OCI-LY3 (cell line): ENCODE data around the gene LRRC8D.
A peak's percentile ranks its signal among the peaks of the same experiment; 100 is the strongest.

ENCODE experiments used
- H2AFZ ChIP-seq: fragments of 200-600, 300-600 bp; shearing (Covaris generic); 2 replicates; pipeline ENCODE4 v1.6.0; 2014; ENCODE audit warnings: antibody characterized with exemption, low read depth, low read length
- H3K27ac ChIP-seq: fragments of 200-600, 300-600 bp; sonication (generic); 2 replicates; pipeline ENCODE4 v1.5.1; 2014; ENCODE audit warnings: mild to moderate bottlenecking, low read length, moderate library complexity, mixed read lengths
- H3K27me3 ChIP-seq: fragments of 200-600, 300-600 bp; sonication (generic); 2 replicates; pipeline ENCODE4 v1.6.1; 2014; ENCODE audit warnings: low read depth, low read length, mixed read lengths
- H3K36me3 ChIP-seq: fragments of 200-600, 300-600 bp; sonication (generic); replicated peaks from 2 replicates; pipeline ENCODE3; 2014; ENCODE audit warnings: low read depth, low read length, mixed read lengths
- H3K4me1 ChIP-seq: fragments of 300-600, 200-600 bp; sonication (generic); 2 replicates; pipeline ENCODE4 v1.6.1; 2014; ENCODE audit warnings: low read length, mixed read lengths
- H3K4me2 ChIP-seq: fragments of 200-600, 300-600 bp; sonication (generic); 2 replicates; pipeline ENCODE4 v1.6.1; 2014; ENCODE audit warnings: low read length, mixed read lengths
- H3K4me3 ChIP-seq: fragments of 300-600, 200-600 bp; sonication (generic); 2 replicates; pipeline ENCODE4 v1.5.1; 2014; ENCODE audit warnings: antibody characterized with exemption, mild to moderate bottlenecking, low read length, moderate library complexity
- H3K79me2 ChIP-seq: fragments of 300-600, 200-600 bp; shearing (Covaris generic); 2 replicates; pipeline ENCODE4 v1.6.1; 2014; ENCODE audit warnings: mild to moderate bottlenecking, low read length, mixed read lengths
- H3K9ac ChIP-seq: fragments of 300-600, 200-600 bp; shearing (Covaris generic); 2 replicates; pipeline ENCODE4 v1.6.0; 2014; ENCODE audit warnings: mild to moderate bottlenecking, low read length, moderate library complexity
- H3K9me3 ChIP-seq: fragments of 200-600, 300-600 bp; shearing (Covaris generic); 2 replicates; pipeline ENCODE4 v1.6.1; 2014; ENCODE audit warnings: low read length, mixed read lengths; ENCODE audit not compliant: insufficient read depth
- H4K20me1 ChIP-seq: fragments of 200-600, 300-600 bp; sonication (generic); 2 replicates; pipeline ENCODE4 v1.6.1; 2016; ENCODE audit warnings: low read length, mixed read lengths; ENCODE audit not compliant: insufficient read depth
- EZH2phosphoT487 ChIP-seq: fragments of 200-600 bp; shearing (Covaris generic); IDR thresholded peaks from 2 replicates; pipeline ENCODE4 v1.6.1; 2018; ENCODE audit warnings: antibody characterized with exemption, mixed run types, low read depth
- TF ChIP-seq, protein P1 (sequence below): fragments of 200-600, 300-600 bp; sonication (generic); IDR thresholded peaks from 2 replicates; pipeline ENCODE4 v1.5.1; 2014; ENCODE audit warnings: antibody characterized with exemption, low read length, low read depth

LRRC8D gene

GRCh38 chr1:89949991-89950624 is 129.3 kb downstream of the LRRC8D start:
- no peak overlapping the region for H3K9ac ChIP-seq
- no peak overlapping the region for H2AFZ ChIP-seq
- no peak overlapping the region for H3K27ac ChIP-seq
- no peaks in the 10 kb centered on the region for H3K9me3 ChIP-seq
- H3K79me2 ChIP-seq, result no peaks in the 10 kb centered on the region
- H3K4me2 ChIP-seq, result peak overlapping the region; percentile 14; the same call in 1 of the 2 replicates
- no peaks in the 10 kb centered on the region for H4K20me1 ChIP-seq
- H3K4me3 ChIP-seq, result no peak overlapping the region
- TF ChIP-seq, protein P1, sequence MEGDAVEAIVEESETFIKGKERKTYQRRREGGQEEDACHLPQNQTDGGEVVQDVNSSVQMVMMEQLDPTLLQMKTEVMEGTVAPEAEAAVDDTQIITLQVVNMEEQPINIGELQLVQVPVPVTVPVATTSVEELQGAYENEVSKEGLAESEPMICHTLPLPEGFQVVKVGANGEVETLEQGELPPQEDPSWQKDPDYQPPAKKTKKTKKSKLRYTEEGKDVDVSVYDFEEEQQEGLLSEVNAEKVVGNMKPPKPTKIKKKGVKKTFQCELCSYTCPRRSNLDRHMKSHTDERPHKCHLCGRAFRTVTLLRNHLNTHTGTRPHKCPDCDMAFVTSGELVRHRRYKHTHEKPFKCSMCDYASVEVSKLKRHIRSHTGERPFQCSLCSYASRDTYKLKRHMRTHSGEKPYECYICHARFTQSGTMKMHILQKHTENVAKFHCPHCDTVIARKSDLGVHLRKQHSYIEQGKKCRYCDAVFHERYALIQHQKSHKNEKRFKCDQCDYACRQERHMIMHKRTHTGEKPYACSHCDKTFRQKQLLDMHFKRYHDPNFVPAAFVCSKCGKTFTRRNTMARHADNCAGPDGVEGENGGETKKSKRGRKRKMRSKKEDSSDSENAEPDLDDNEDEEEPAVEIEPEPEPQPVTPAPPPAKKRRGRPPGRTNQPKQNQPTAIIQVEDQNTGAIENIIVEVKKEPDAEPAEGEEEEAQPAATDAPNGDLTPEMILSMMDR, result no peak
- TF ChIP-seq EZH2phosphoT487, result no peak
- H3K4me1 ChIP-seq, result peaks cover 57% of the 10 kb centered on the region
- no peaks in the 10 kb centered on the region for H3K27me3 ChIP-seq
- H3K36me3 ChIP-seq, result no peaks in the 10 kb centered on the region

- no peaks in the 10 kb centered on the region for H3K79me2 ChIP-seq
- H3K9me3 ChIP-seq, result no peaks in the 10 kb centered on the region
- no peaks in the 10 kb centered on the region for H3K36me3 ChIP-seq
- no peak overlapping the region for H2AFZ ChIP-seq
- H3K4me3 ChIP-seq, result no peak overlapping the region
- H3K4me1 ChIP-seq, result peaks cover 52% of the 10 kb centered on the region
- no peak overlapping the region for H3K9ac ChIP-seq
- no peak overlapping the region for H3K27ac ChIP-seq
- TF ChIP-seq EZH2phosphoT487, result no peak
- TF ChIP-seq, protein P1, result no peak
- H3K27me3 ChIP-seq, result no peaks in the 10 kb centered on the region
- H3K4me2 ChIP-seq, result 0 out of 2 replicates have a peak overlapping the region, but pooled peaks have one; percentile 14
- no peaks in the 10 kb centered on the region for H4K20me1 ChIP-seq
Observed at GRCh38 chr1:89950703-89951102, 129.9 kb downstream of the LRRC8D start.

DNA sequence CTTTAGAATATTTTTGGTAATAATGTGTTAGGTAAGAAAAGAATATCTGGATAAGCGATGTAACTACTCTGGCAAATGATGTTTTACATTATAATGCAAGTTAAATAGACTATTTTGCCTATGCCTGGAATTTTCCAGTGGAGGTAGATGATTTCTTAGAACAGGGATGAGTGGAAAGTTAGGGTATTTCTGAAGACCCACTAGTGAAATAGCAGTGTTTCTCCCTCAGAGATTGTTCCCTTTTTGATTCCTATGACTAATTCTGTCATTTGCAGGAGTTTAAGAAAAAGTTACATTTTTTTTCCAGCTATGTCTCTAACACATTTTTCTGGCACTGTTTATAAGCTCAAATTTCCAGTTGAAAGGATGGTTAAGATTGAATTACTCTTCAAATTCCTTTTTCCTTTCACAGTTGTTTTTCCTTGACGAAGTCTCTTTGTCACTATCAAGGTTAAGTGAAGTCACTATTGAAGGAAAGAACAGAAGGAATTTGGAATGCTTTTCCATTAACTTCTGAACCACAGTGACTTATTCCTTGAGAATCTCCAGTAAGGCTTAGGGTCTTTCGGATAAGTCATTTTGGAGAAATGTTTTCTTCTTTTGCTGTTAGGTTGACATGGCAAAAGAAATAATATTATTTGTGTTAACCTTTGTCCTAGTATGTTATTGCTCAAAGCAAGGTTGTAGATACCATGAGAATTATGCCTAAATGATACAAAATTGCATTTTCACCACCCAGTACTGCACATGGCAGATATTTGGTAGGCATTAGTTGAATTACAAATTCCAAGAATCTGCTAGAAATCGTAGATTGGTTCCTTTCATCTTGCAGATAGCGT is 131.2 kb downstream of the LRRC8D start:
- Histone ChIP-seq H3K9me3 (no peaks in the 10 kb centered on the region), H3K9ac (no peak overlapping the region), H4K20me1 (no peaks in the 10 kb centered on the region), H3K27ac (peak overlapping the region; percentile 49), H3K36me3 (no peaks in the 10 kb centered on the region), H3K4me1 (peaks cover 39% of the 10 kb centered on the region), H3K4me2 (peak overlapping the region; percentile 27), H3K27me3 (no peaks in the 10 kb centered on the region), H3K79me2 (no peaks in the 10 kb centered on the region), H3K4me3 (no peak overlapping the region), H2AFZ (no peak overlapping the region; the same call in 1 of the 2 replicates)
- TF ChIP-seq EZH2phosphoT487, result no peak
- TF ChIP-seq, protein P1, result no peak

DNA sequence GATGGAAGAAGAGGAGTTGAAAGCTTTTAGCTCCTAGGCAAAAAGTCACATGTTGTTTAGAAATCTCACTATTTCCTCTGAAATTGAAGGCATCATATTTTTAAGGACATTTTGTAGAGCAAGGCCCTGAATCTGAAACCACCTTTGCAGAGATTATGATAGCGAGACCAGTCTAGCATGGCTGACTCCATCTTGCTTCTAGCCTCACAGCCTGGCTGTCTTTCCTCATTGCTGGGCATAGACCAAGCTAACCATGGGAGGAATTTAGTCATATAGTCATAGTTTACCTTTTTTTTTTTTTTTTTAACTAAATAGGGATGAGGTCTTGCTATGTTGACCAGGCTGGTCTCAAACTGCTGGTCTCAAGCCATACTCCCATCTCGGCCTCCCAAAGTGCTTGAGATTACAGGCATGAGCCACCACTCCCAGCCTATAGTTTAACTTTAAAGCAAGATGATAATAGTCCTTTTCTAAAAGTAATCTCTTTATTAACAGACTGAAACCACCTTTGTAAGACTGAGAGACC is 131.8 kb downstream of the LRRC8D start:
- H3K36me3 ChIP-seq, result no peaks in the 10 kb centered on the region
- H3K9ac ChIP-seq, result no peak overlapping the region
- H3K4me2 ChIP-seq, result peak overlapping the region; percentile 27
- peak overlapping the region; percentile 23; the same call in 1 of the 2 replicates for H3K4me3 ChIP-seq
- H2AFZ ChIP-seq, result peak overlapping the region; percentile 30; the same call in 1 of the 2 replicates
- H3K9me3 ChIP-seq, result no peaks in the 10 kb centered on the region
- peak overlapping the region; percentile 49 for H3K27ac ChIP-seq
- H3K27me3 ChIP-seq, result no peaks in the 10 kb centered on the region
- no peaks in the 10 kb centered on the region for H3K79me2 ChIP-seq
- TF ChIP-seq, protein P1, result no peak
- no peak for TF ChIP-seq EZH2phosphoT487
- H3K4me1 ChIP-seq, result peaks cover 33% of the 10 kb centered on the region
- no peaks in the 10 kb centered on the region for H4K20me1 ChIP-seq
